ENCODE results near the gene SLC6A18. TPM values are rescaled to one million over a fixed set of nuclear protein-coding genes. Genes with fewer than 3 reads are reported as not detected.

The SLC6A18 gene
- total and polyA plus RNA-seq, 2 of the 13 experiments (the other 11 are each of a cell fraction or from before 2014, with no cell fraction given) = not detected

- TF ChIP-seq MXD1 (CRISPR knock-in tag; IDR thresholded peaks at IDR 0.05) (peak; percentile 74; the same call in 1 of the 2 replicates), KDM6A (CRISPR knock-in tag; IDR thresholded peaks at IDR 0.05; ENCODE audit: low read depth) (no peak), ZNF431 (CRISPR knock-in tag; IDR thresholded peaks at IDR 0.05; ENCODE audit: borderline replicate concordance, low read depth) (no peak; the same call in 1 of the 2 replicates), EED (CRISPR knock-in tag; IDR thresholded peaks at IDR 0.05) (no peak), CBFB (CRISPR knock-in tag; IDR thresholded peaks at IDR 0.05) (no peak), SIX1 (CRISPR knock-in tag; IDR thresholded peaks at IDR 0.05; ENCODE audit: borderline replicate concordance) (no peak), ZNF615 (CRISPR knock-in tag; IDR thresholded peaks at IDR 0.05; ENCODE audit: borderline replicate concordance) (no peak; the same call in 1 of the 2 replicates), EEA1 (CRISPR knock-in tag; IDR thresholded peaks at IDR 0.05; ENCODE audit: borderline replicate concordance) (peak; percentile 48; the same call in 1 of the 2 replicates), AGO2 (optimal IDR thresholded peaks at IDR 0.05; ENCODE audit: low read depth, low read length) (no peak), ZNF800 (CRISPR knock-in tag; IDR thresholded peaks at IDR 0.05) (peak; percentile 87), ZNF510 (CRISPR knock-in tag; IDR thresholded peaks at IDR 0.05; ENCODE audit: low read depth) (no peak), ISL2 (CRISPR knock-in tag; IDR thresholded peaks at IDR 0.05) (peak; percentile 53; the same call in 1 of the 2 replicates), CC2D1A (CRISPR knock-in tag; IDR thresholded peaks at IDR 0.05) (no peak), CREM (IDR thresholded peaks at IDR 0.05) (no peak), CREM (CRISPR knock-in tag; IDR thresholded peaks at IDR 0.05) (no peak), GABPA (IDR thresholded peaks at IDR 0.05; ENCODE audit: low read depth, low read length) (no peak), GABPA (CRISPR knock-in tag; IDR thresholded peaks at IDR 0.05; ENCODE audit: low read depth) (no peak), TBP (CRISPR knock-in tag; IDR thresholded peaks at IDR 0.05) (no peak), SOX13 (IDR thresholded peaks at IDR 0.05) (no peak), SOX13 (CRISPR knock-in tag; conservative IDR thresholded peaks at IDR 0.05 in 1 of 2, IDR thresholded peaks at IDR 0.05 in 1 of 2) (peak in 1 of 2 experiments; percentile 43; a peak in 1 of 4 replicates), EHMT2 (IDR thresholded peaks at IDR 0.05; ENCODE audit: borderline replicate concordance, low read depth, low read length) (peak; percentile 97)
- TF ChIP-seq, protein P1, sequence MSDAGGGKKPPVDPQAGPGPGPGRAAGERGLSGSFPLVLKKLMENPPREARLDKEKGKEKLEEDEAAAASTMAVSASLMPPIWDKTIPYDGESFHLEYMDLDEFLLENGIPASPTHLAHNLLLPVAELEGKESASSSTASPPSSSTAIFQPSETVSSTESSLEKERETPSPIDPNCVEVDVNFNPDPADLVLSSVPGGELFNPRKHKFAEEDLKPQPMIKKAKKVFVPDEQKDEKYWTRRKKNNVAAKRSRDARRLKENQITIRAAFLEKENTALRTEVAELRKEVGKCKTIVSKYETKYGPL (CRISPR knock-in tag; IDR thresholded peaks at IDR 0.05) = peak; percentile 89
- TF ChIP-seq, protein P2, sequence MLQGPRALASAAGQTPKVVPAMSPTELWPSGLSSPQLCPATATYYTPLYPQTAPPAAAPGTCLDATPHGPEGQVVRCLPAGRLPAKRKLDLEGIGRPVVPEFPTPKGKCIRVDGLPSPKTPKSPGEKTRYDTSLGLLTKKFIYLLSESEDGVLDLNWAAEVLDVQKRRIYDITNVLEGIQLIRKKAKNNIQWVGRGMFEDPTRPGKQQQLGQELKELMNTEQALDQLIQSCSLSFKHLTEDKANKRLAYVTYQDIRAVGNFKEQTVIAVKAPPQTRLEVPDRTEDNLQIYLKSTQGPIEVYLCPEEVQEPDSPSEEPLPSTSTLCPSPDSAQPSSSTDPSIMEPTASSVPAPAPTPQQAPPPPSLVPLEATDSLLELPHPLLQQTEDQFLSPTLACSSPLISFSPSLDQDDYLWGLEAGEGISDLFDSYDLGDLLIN (CRISPR knock-in tag; IDR thresholded peaks at IDR 0.05; ENCODE audit: borderline replicate concordance) = no peak
- TF ChIP-seq, protein P3, sequence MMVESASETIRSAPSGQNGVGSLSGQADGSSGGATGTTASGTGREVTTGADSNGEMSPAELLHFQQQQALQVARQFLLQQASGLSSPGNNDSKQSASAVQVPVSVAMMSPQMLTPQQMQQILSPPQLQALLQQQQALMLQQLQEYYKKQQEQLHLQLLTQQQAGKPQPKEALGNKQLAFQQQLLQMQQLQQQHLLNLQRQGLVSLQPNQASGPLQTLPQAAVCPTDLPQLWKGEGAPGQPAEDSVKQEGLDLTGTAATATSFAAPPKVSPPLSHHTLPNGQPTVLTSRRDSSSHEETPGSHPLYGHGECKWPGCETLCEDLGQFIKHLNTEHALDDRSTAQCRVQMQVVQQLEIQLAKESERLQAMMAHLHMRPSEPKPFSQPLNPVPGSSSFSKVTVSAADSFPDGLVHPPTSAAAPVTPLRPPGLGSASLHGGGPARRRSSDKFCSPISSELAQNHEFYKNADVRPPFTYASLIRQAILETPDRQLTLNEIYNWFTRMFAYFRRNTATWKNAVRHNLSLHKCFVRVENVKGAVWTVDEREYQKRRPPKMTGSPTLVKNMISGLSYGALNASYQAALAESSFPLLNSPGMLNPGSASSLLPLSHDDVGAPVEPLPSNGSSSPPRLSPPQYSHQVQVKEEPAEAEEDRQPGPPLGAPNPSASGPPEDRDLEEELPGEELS (CRISPR knock-in tag; IDR thresholded peaks at IDR 0.05) = 0 out of 2 replicates have a peak, but pooled peaks have one; percentile 25
Observed at GRCh38 chr5:1246711-1247431, 21.7 kb downstream of the SLC6A18 start (continued).

All from HepG2 (cell line).